K562 (cell line): ENCODE results near the gene ST7. TPM values are rescaled to one million over a fixed set of nuclear protein-coding genes. Genes with fewer than 3 reads are reported as not detected.
A peak's percentile ranks its signal among the peaks of the same experiment; 100 is the strongest.

Source experiments
- CBFB ChIP-seq: sonication (generic); formaldehyde crosslinking; IDR thresholded peaks from 2 replicates; pipeline ENCODE4 v1.4.0; 2020; ENCODE audit warnings: mild to moderate bottlenecking, missing genetic modification reagents
- ILK ChIP-seq: fragments of 450-650 bp; IDR thresholded peaks from 2 replicates; pipeline ENCODE4 v1.6.1; 2016; ENCODE audit warnings: missing genetic modification characterization, low read depth, mild to moderate bottlenecking, missing compliant biosample characterization, moderate library complexity, borderline replicate concordance
- KDM1A ChIP-seq, 2 experiments: fragments of 450-650 bp; IDR thresholded peaks; 2 replicates each; pipeline ENCODE4 v1.6.1; 2016; ENCODE audit warnings: mild to moderate bottlenecking in 2 of 2
- KLF1 ChIP-seq: fragments of 450-650 bp; IDR thresholded peaks from 2 replicates; pipeline ENCODE4 v1.6.1; 2016; ENCODE audit warnings: missing genetic modification characterization, missing compliant biosample characterization
- MAFG ChIP-seq: fragments of 450-650 bp; conservative IDR thresholded peaks from 2 replicates; pipeline ENCODE4 v1.6.1; 2016; ENCODE audit warnings: missing genetic modification characterization, missing compliant biosample characterization
- NCOA4 ChIP-seq: fragments of 450-650 bp; IDR thresholded peaks from 2 replicates; pipeline ENCODE4 v1.6.1; 2018; ENCODE audit warnings: mild to moderate bottlenecking; ENCODE audit not compliant: partially characterized antibody
- NFIX ChIP-seq: fragments of 250-450 bp; sonication (Bioruptor Pico); IDR thresholded peaks from 2 replicates; pipeline ENCODE4 v1.4.0; 2020; ENCODE audit warnings: low read depth, mild to moderate bottlenecking, moderate library complexity
- PHTF2 ChIP-seq: fragments of 250-450 bp; sonication (Bioruptor Pico); IDR thresholded peaks from 2 replicates; pipeline ENCODE4 v1.5.0; 2021; ENCODE audit warnings: mild to moderate bottlenecking
- RNF2 ChIP-seq: sonication (generic); IDR thresholded peaks from 2 replicates; pipeline ENCODE4 v1.6.1; 2016
- SMARCC2 ChIP-seq: fragments of 450-650 bp; IDR thresholded peaks from 2 replicates; pipeline ENCODE4 v1.6.1; 2017; ENCODE audit warnings: antibody characterized with exemption, moderate library complexity, mild to moderate bottlenecking, low read depth
- TAL1 ChIP-seq: fragments of 450-650 bp; IDR thresholded peaks from 2 replicates; pipeline ENCODE4 v1.6.1; 2016; ENCODE audit warnings: mild to moderate bottlenecking
- polyA plus RNA-seq, 8 experiments: library from polyadenylated mRNA; depleted of rRNA in 4 of 8; stranded (reverse) in 5 of 8; unstranded in 3 of 8; fragments of >200 nt; fragmentation: Nextera tagmentation in 2 of 8; fragmentation: Illumina TruSeq in 1 of 8; extraction: Ambion mirVana in 2 of 8; extraction: Trizol in 1 of 8; gene quantifications; 2 replicates each; pipeline versions ENCODE4 v1.2.1 to v1.2.3, GENCODE V29; 2011 to 2014; ENCODE audit warnings: inconsistent platforms in 1 of 8, missing spikeins in 1 of 8
- total RNA-seq, 7 experiments: library from RNA; depleted of rRNA in 6 of 7; stranded (reverse); fragments of >200 nt in 6 of 7; fragmentation: Illumina TruSeq in 2 of 7; extraction: Trizol in 2 of 7; gene quantifications; 2 replicates each; pipeline versions ENCODE4 v1.2.1 to v1.2.3, GENCODE V29; 2011 to 2021; ENCODE audit warnings: low replicate concordance in 1 of 7
- TF ChIP-seq, protein P1 (sequence below): fragments of 450-650 bp; formaldehyde crosslinking; IDR thresholded peaks from 2 replicates; pipeline ENCODE4 v1.4.0; 2020; ENCODE audit warnings: mild to moderate bottlenecking, moderate library complexity
- TF ChIP-seq, protein P2 (sequence below), 2 experiments: fragments of 450-650 bp; formaldehyde crosslinking in 1 of 2; IDR thresholded peaks; 2 replicates each; pipeline versions ENCODE4 v1.4.0 to v1.6.1; 2014 to 2020; ENCODE audit warnings: mild to moderate bottlenecking in 2 of 2, borderline replicate concordance in 1 of 2, low read depth in 1 of 2
- TF ChIP-seq, protein P3 (sequence below): fragments of 450-650 bp; formaldehyde crosslinking; IDR thresholded peaks from 2 replicates; pipeline ENCODE4 v1.4.0; 2022; ENCODE audit warnings: missing genetic modification characterization
- TF ChIP-seq, protein P4 (sequence below): fragments of 450-650 bp; IDR thresholded peaks from 2 replicates; pipeline ENCODE4 v1.6.1; 2016; ENCODE audit warnings: low read depth, mild to moderate bottlenecking, moderate library complexity
- TF ChIP-seq, protein P5 (sequence below): fragments of 250-450 bp; sonication (Bioruptor Pico); IDR thresholded peaks from 2 replicates; pipeline ENCODE4 v1.5.0; 2021

Gene ST7
- total and polyA plus RNA-seq, 9 of the 15 experiments (the other 6 are each of a cell fraction or from before 2014, with no cell fraction given) = 23.9 to 56.3 (median 36.9) TPM

DNA sequence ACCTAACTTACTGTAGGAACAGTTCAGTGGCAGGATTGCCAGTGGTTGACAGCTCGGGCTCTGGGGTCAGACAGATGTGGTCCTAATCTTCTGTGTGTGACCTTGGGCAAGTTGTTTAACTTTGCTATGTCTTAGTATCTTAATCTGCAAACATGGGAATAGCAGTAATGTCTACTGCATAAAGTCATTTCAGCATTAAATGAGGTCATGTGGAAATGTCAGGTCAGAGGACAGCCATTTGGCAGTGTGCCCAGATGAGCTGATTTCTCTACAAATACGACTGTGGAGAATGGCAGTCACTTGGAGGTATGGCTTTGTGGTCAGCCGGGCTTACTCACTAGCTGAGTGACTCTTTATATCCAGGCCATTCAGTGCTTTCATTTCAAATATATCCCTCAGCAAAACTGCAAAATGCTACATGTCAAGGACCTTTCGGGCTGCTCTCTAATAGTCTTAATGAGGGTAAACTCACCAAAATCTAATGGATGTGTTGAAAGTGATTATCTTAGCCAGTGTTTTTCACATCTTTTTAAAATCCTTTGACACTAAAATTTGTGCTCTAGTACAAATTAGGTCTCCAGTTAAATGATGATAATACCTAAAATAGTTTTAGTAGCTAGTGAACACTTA is 171.4 kb downstream of the ST7 start (continued):
- TF ChIP-seq, protein P1, sequence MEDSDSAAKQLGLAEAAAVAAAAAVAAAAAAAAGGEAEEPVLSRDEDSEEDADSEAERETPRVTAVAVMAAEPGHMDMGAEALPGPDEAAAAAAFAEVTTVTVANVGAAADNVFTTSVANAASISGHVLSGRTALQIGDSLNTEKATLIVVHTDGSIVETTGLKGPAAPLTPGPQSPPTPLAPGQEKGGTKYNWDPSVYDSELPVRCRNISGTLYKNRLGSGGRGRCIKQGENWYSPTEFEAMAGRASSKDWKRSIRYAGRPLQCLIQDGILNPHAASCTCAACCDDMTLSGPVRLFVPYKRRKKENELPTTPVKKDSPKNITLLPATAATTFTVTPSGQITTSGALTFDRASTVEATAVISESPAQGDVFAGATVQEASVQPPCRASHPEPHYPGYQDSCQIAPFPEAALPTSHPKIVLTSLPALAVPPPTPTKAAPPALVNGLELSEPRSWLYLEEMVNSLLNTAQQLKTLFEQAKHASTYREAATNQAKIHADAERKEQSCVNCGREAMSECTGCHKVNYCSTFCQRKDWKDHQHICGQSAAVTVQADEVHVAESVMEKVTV (CRISPR knock-in tag) = no peak
- TF ChIP-seq KLF1 (tag) (no peak), SMARCC2 (peak; percentile 78; the same call in 1 of the 2 replicates), NFIX (peak; percentile 77), MAFG (tag) (peak; percentile 89), ILK (tag) (no peak), RNF2 (peak; percentile 72), KDM1A (IDR thresholded peaks at IDR 0.05) (peak; percentile 96), NCOA4 (no peak), PHTF2 (no peak), CBFB (CRISPR knock-in tag) (peak; percentile 68; the same call in 1 of the 2 replicates), TAL1 (peak; percentile 43; the same call in 1 of the 2 replicates)
- TF ChIP-seq, protein P2, sequence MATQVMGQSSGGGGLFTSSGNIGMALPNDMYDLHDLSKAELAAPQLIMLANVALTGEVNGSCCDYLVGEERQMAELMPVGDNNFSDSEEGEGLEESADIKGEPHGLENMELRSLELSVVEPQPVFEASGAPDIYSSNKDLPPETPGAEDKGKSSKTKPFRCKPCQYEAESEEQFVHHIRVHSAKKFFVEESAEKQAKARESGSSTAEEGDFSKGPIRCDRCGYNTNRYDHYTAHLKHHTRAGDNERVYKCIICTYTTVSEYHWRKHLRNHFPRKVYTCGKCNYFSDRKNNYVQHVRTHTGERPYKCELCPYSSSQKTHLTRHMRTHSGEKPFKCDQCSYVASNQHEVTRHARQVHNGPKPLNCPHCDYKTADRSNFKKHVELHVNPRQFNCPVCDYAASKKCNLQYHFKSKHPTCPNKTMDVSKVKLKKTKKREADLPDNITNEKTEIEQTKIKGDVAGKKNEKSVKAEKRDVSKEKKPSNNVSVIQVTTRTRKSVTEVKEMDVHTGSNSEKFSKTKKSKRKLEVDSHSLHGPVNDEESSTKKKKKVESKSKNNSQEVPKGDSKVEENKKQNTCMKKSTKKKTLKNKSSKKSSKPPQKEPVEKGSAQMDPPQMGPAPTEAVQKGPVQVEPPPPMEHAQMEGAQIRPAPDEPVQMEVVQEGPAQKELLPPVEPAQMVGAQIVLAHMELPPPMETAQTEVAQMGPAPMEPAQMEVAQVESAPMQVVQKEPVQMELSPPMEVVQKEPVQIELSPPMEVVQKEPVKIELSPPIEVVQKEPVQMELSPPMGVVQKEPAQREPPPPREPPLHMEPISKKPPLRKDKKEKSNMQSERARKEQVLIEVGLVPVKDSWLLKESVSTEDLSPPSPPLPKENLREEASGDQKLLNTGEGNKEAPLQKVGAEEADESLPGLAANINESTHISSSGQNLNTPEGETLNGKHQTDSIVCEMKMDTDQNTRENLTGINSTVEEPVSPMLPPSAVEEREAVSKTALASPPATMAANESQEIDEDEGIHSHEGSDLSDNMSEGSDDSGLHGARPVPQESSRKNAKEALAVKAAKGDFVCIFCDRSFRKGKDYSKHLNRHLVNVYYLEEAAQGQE (IDR thresholded peaks at IDR 0.05; ENCODE audit: borderline replicate concordance) = peak; percentile 19; the same call in 1 of the 2 replicates
- TF ChIP-seq, protein P2 (CRISPR knock-in tag; IDR thresholded peaks at IDR 0.05; ENCODE audit: low read depth) = no peak
- TF ChIP-seq, protein P3, sequence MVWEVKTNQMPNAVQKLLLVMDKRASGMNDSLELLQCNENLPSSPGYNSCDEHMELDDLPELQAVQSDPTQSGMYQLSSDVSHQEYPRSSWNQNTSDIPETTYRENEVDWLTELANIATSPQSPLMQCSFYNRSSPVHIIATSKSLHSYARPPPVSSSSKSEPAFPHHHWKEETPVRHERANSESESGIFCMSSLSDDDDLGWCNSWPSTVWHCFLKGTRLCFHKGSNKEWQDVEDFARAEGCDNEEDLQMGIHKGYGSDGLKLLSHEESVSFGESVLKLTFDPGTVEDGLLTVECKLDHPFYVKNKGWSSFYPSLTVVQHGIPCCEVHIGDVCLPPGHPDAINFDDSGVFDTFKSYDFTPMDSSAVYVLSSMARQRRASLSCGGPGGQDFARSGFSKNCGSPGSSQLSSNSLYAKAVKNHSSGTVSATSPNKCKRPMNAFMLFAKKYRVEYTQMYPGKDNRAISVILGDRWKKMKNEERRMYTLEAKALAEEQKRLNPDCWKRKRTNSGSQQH (CRISPR knock-in tag) = no peak
- TF ChIP-seq, protein P4, sequence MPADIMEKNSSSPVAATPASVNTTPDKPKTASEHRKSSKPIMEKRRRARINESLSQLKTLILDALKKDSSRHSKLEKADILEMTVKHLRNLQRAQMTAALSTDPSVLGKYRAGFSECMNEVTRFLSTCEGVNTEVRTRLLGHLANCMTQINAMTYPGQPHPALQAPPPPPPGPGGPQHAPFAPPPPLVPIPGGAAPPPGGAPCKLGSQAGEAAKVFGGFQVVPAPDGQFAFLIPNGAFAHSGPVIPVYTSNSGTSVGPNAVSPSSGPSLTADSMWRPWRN = peak; percentile 89
- TF ChIP-seq, protein P5, sequence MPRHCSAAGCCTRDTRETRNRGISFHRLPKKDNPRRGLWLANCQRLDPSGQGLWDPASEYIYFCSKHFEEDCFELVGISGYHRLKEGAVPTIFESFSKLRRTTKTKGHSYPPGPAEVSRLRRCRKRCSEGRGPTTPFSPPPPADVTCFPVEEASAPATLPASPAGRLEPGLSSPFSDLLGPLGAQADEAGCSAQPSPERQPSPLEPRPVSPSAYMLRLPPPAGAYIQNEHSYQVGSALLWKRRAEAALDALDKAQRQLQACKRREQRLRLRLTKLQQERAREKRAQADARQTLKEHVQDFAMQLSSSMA (CRISPR knock-in tag) = no peak
